HepG2 (cell line): ENCODE measurements around the gene TUT4. TPM values are rescaled to one million over a fixed set of nuclear protein-coding genes. Genes with fewer than 3 reads are reported as not detected.

ENCODE experiments used
- AHR ChIP-seq: IDR thresholded peaks from 2 replicates; pipeline ENCODE4 v1.6.1; 2018; ENCODE audit warnings: missing genetic modification reagents, missing compliant biosample characterization
- FOSL2 ChIP-seq: sonication (generic); formaldehyde crosslinking; IDR thresholded peaks from 2 replicates; pipeline ENCODE4 v1.4.0; 2020; ENCODE audit warnings: missing genetic modification reagents
- GLI4 ChIP-seq: sonication (generic); formaldehyde crosslinking; IDR thresholded peaks from 2 replicates; pipeline ENCODE4 v1.5.1; 2020; ENCODE audit warnings: missing genetic modification reagents, mild to moderate bottlenecking, moderate library complexity, borderline replicate concordance
- KAT2B ChIP-seq: fragments of 150-350 bp; IDR thresholded peaks from 2 replicates; pipeline ENCODE4 v1.6.1; 2014; ENCODE audit warnings: low read depth, low read length, borderline replicate concordance
- KAT7 ChIP-seq: IDR thresholded peaks from 2 replicates; pipeline ENCODE4 v1.6.1; 2018; ENCODE audit warnings: borderline replicate concordance, missing compliant biosample characterization
- KMT2B ChIP-seq: IDR thresholded peaks from 2 replicates; pipeline ENCODE4 v1.6.1; 2016; ENCODE audit warnings: missing genetic modification reagents, missing compliant biosample characterization
- NPAS2 ChIP-seq: sonication (generic); formaldehyde crosslinking; IDR thresholded peaks from 2 replicates; pipeline ENCODE4 v1.8.0; 2022; ENCODE audit warnings: mild to moderate bottlenecking, missing genetic modification reagents, borderline replicate concordance
- POLR2G ChIP-seq: fragments of 200-400 bp; formaldehyde crosslinking; IDR thresholded peaks from 2 replicates; pipeline ENCODE4 v1.6.1; 2018; ENCODE audit warnings: mild to moderate bottlenecking, low read depth, low read length, moderate library complexity
- RBAK ChIP-seq: sonication (generic); formaldehyde crosslinking; IDR thresholded peaks from 2 replicates; pipeline ENCODE4 v1.5.1; 2020; ENCODE audit warnings: mild to moderate bottlenecking, missing genetic modification reagents
- SMARCC2 ChIP-seq: fragments of 450-650 bp; IDR thresholded peaks from 2 replicates; pipeline ENCODE4 v1.6.1; 2017; ENCODE audit warnings: antibody characterized with exemption, mild to moderate bottlenecking
- SMARCE1 ChIP-seq: fragments of 450-650 bp; IDR thresholded peaks from 2 replicates; pipeline ENCODE4 v1.6.1; 2017; ENCODE audit warnings: borderline replicate concordance
- SNRNP70 ChIP-seq: fragments of 200-400 bp; formaldehyde crosslinking; IDR thresholded peaks from 2 replicates; pipeline ENCODE4 v1.6.1; 2017; ENCODE audit warnings: mild to moderate bottlenecking, low read depth, low read length, moderate library complexity
- SP140L ChIP-seq: sonication (generic); formaldehyde crosslinking; IDR thresholded peaks from 2 replicates; pipeline ENCODE4 v1.4.0; 2020; ENCODE audit warnings: missing genetic modification reagents, borderline replicate concordance
- SSRP1 ChIP-seq: IDR thresholded peaks from 2 replicates; pipeline ENCODE4 v1.6.1; 2016; ENCODE audit warnings: control low read depth
- TRIM24 ChIP-seq: sonication (generic); formaldehyde crosslinking; IDR thresholded peaks from 2 replicates; pipeline ENCODE4 v1.8.0; 2022; ENCODE audit warnings: mild to moderate bottlenecking, missing genetic modification reagents
- XRCC5 ChIP-seq: fragments of 200-400 bp; formaldehyde crosslinking; optimal IDR thresholded peaks from 2 replicates; pipeline ENCODE3; 2017; ENCODE audit warnings: mild to moderate bottlenecking, low read length
- ZIK1 ChIP-seq: sonication (generic); formaldehyde crosslinking; IDR thresholded peaks from 2 replicates; pipeline ENCODE4 v1.5.0; 2020; ENCODE audit warnings: mild to moderate bottlenecking, low read depth, missing genetic modification reagents, borderline replicate concordance
- ZNF230 ChIP-seq: sonication (generic); formaldehyde crosslinking; IDR thresholded peaks from 2 replicates; pipeline ENCODE4 v1.4.0; 2020; ENCODE audit warnings: mild to moderate bottlenecking, missing genetic modification reagents
- ZNF567 ChIP-seq: sonication (generic); formaldehyde crosslinking; IDR thresholded peaks from 2 replicates; pipeline ENCODE4 v1.8.1; 2023; ENCODE audit warnings: mild to moderate bottlenecking, missing genetic modification reagents, borderline replicate concordance
- ZNF780A ChIP-seq: sonication (generic); formaldehyde crosslinking; IDR thresholded peaks from 2 replicates; pipeline ENCODE4 v1.8.0; 2022; ENCODE audit warnings: mild to moderate bottlenecking, missing genetic modification reagents, moderate library complexity
- ZZZ3 ChIP-seq: sonication (generic); formaldehyde crosslinking; IDR thresholded peaks from 2 replicates; pipeline ENCODE4 v1.4.0; 2020; ENCODE audit warnings: missing genetic modification reagents, mild to moderate bottlenecking, borderline replicate concordance
- polyA plus RNA-seq, 8 experiments: library from polyadenylated mRNA; depleted of rRNA in 3 of 8; stranded (reverse) in 7 of 8; unstranded in 1 of 8; fragments of >200 nt; fragmentation: Illumina TruSeq in 4 of 8; extraction: Trizol in 4 of 8; gene quantifications; 2 replicates each; pipeline versions ENCODE4 v1.2.1 to v1.2.3, GENCODE V29; 2011 to 2016; ENCODE audit warnings: low read depth in 4 of 8, missing spikeins in 1 of 8, mixed read lengths in 1 of 8; ENCODE audit not compliant: insufficient read depth in 1 of 8
- total RNA-seq, 5 experiments: library from RNA; depleted of rRNA; stranded (reverse); fragments of >200 nt; fragmentation: Illumina TruSeq; extraction: Trizol; gene quantifications; 2 replicates each; pipeline ENCODE4 v1.2.3, GENCODE V29; 2016; ENCODE audit warnings: low read depth in 1 of 5
- TF ChIP-seq, protein P1 (sequence below): IDR thresholded peaks from 2 replicates; pipeline ENCODE4 v1.6.1; 2012; ENCODE audit warnings: low read length, improper control_type of control experiment
- TF ChIP-seq, protein P2 (sequence below), 2 experiments: IDR thresholded peaks; 2 replicates each; pipeline ENCODE4 v1.6.1; 2011 to 2012; ENCODE audit warnings: low read length in 2 of 2, borderline replicate concordance in 1 of 2, low read depth in 1 of 2, mild to moderate bottlenecking in 1 of 2, moderate library complexity in 1 of 2
- TF ChIP-seq, protein P3 (sequence below): sonication (generic); formaldehyde crosslinking; IDR thresholded peaks from 2 replicates; pipeline ENCODE4 v1.8.1; 2023; ENCODE audit warnings: mild to moderate bottlenecking, missing genetic modification reagents, borderline replicate concordance

The TUT4 gene
- total and polyA plus RNA-seq, 2 of the 13 experiments (the other 11 are each of a cell fraction or from before 2014, with no cell fraction given) = 44.7 to 53.5 TPM

DNA sequence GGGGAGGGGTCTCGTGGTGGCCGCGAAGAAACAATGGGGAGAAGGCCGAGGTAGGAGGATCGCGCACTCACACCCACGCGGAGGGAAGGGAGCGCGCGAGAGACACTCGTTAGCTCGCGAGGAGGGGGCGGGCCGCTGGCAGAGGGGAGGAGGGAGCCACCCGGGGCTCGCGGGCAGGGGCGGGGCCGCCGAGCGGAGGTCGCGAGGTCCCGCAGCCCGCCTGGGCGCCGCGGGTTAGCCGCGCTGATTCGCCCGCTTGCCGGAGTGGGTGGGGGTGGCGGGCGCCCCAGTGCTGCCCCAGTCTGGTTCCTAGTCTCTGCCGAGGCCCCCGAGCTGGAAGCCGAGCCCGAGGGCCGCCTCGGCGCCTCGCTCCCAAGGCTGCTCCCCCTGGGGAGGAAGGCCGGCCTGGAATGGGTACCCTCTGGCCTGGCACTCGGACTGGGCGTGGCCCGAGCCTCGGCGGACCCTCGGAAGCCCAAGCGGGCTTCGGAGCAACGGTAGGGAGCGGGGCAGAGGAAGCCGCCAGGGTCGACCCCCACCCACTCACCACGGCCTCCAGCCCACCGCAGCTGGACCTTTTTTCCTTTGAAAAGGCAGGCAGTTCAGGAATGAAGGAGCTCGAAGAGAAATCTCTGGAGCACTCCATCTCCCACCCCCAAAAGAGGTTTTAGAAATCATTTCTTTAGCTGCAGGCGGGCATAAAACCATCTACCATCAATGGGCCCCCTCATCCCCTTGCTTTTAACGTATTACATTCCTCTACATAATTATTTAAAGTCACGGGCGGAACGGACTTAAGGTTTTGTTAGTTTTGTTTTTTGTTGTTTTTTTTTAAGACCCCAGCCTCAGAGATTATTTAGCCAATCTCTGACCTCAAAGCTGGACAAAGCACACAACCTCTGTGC is 722 bp upstream of the TUT4 start (continued):
- TF ChIP-seq, protein P1, sequence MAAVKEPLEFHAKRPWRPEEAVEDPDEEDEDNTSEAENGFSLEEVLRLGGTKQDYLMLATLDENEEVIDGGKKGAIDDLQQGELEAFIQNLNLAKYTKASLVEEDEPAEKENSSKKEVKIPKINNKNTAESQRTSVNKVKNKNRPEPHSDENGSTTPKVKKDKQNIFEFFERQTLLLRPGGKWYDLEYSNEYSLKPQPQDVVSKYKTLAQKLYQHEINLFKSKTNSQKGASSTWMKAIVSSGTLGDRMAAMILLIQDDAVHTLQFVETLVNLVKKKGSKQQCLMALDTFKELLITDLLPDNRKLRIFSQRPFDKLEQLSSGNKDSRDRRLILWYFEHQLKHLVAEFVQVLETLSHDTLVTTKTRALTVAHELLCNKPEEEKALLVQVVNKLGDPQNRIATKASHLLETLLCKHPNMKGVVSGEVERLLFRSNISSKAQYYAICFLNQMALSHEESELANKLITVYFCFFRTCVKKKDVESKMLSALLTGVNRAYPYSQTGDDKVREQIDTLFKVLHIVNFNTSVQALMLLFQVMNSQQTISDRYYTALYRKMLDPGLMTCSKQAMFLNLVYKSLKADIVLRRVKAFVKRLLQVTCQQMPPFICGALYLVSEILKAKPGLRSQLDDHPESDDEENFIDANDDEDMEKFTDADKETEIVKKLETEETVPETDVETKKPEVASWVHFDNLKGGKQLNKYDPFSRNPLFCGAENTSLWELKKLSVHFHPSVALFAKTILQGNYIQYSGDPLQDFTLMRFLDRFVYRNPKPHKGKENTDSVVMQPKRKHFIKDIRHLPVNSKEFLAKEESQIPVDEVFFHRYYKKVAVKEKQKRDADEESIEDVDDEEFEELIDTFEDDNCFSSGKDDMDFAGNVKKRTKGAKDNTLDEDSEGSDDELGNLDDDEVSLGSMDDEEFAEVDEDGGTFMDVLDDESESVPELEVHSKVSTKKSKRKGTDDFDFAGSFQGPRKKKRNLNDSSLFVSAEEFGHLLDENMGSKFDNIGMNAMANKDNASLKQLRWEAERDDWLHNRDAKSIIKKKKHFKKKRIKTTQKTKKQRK = no peak
- no peak for TF ChIP-seq SMARCC2
- TF ChIP-seq NPAS2 = 0 out of 2 replicates have a peak, but pooled peaks have one; percentile 23
- no peak for TF ChIP-seq TRIM24 (CRISPR knock-in tag)
- TF ChIP-seq KMT2B (CRISPR knock-in tag) = peak; percentile 62
- TF ChIP-seq, protein P2, sequence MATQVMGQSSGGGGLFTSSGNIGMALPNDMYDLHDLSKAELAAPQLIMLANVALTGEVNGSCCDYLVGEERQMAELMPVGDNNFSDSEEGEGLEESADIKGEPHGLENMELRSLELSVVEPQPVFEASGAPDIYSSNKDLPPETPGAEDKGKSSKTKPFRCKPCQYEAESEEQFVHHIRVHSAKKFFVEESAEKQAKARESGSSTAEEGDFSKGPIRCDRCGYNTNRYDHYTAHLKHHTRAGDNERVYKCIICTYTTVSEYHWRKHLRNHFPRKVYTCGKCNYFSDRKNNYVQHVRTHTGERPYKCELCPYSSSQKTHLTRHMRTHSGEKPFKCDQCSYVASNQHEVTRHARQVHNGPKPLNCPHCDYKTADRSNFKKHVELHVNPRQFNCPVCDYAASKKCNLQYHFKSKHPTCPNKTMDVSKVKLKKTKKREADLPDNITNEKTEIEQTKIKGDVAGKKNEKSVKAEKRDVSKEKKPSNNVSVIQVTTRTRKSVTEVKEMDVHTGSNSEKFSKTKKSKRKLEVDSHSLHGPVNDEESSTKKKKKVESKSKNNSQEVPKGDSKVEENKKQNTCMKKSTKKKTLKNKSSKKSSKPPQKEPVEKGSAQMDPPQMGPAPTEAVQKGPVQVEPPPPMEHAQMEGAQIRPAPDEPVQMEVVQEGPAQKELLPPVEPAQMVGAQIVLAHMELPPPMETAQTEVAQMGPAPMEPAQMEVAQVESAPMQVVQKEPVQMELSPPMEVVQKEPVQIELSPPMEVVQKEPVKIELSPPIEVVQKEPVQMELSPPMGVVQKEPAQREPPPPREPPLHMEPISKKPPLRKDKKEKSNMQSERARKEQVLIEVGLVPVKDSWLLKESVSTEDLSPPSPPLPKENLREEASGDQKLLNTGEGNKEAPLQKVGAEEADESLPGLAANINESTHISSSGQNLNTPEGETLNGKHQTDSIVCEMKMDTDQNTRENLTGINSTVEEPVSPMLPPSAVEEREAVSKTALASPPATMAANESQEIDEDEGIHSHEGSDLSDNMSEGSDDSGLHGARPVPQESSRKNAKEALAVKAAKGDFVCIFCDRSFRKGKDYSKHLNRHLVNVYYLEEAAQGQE (IDR thresholded peaks at IDR 0.05; ENCODE audit: borderline replicate concordance in 1 of 2, low read depth in 1 of 2, low read length in 2 of 2) = no peak
- TF ChIP-seq RBAK (CRISPR knock-in tag) = no peak
- no peak for TF ChIP-seq ZIK1 (CRISPR knock-in tag)
- no peak for TF ChIP-seq SNRNP70
- TF ChIP-seq, protein P3, sequence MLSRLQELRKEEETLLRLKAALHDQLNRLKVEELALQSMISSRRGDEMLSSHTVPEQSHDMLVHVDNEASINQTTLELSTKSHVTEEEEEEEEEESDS = no peak
- 0 out of 2 replicates have a peak, but pooled peaks have one; percentile 37 for TF ChIP-seq ZZZ3 (CRISPR knock-in tag)
- TF ChIP-seq FOSL2 (CRISPR knock-in tag) = no peak
- peak; percentile 91 for TF ChIP-seq KAT7 (CRISPR knock-in tag)
- no peak for TF ChIP-seq KAT2B
- TF ChIP-seq ZNF230 (CRISPR knock-in tag) = 0 out of 2 replicates have a peak, but pooled peaks have one; percentile 57
- no peak for TF ChIP-seq XRCC5
- peak; percentile 59 for TF ChIP-seq POLR2G
- TF ChIP-seq SSRP1 (CRISPR knock-in tag) = no peak
- no peak for TF ChIP-seq ZNF780A (CRISPR knock-in tag)
- peak; percentile 47; the same call in 1 of the 2 replicates for TF ChIP-seq SP140L (CRISPR knock-in tag)
- no peak for TF ChIP-seq GLI4 (CRISPR knock-in tag)
- no peak for TF ChIP-seq SMARCE1
- peak; percentile 28; the same call in 1 of the 2 replicates for TF ChIP-seq AHR (CRISPR knock-in tag)
- no peak for TF ChIP-seq ZNF567 (CRISPR knock-in tag)
